HG02884 (cell line): ENCODE measurements around the gene PLP1.
"Not testable (repeated sequence)": the region's sequence is repeated elsewhere in the genome, so short reads cannot be mapped to it uniquely, and the experiment has no call there.

ENCODE experiments used
- ATAC-seq: cut with Tn5 transposase; IDR thresholded peaks from one replicate; pipeline ENCODE4 v1.9.1; 2021; ENCODE audit warnings: mild to moderate bottlenecking, moderate library complexity; ENCODE audit not compliant: unreplicated experiment

Gene PLP1, protein sequence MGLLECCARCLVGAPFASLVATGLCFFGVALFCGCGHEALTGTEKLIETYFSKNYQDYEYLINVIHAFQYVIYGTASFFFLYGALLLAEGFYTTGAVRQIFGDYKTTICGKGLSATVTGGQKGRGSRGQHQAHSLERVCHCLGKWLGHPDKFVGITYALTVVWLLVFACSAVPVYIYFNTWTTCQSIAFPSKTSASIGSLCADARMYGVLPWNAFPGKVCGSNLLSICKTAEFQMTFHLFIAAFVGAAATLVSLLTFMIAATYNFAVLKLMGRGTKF

DNA sequence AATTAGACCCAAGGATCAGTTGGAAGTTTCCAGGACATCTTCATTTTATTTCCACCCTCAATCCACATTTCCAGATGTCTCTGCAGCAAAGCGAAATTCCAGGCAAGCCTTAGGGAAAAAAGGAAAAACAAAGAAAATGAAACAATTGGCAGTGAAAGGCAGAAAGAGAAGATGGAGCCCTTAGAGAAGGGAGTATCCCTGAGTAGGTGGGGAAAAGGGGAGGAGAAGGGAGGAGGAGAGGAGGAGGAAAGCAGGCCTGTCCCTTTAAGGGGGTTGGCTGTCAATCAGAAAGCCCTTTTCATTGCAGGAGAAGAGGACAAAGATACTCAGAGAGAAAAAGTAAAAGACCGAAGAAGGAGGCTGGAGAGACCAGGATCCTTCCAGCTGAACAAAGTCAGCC is at the start of gene PLP1:
PLP1 (plus strand) TSS at position 295 of the 400 bp plus-strand sequence. CDS start 156 bp downstream, outside the sequence.
- ATAC-seq = no peak

DNA sequence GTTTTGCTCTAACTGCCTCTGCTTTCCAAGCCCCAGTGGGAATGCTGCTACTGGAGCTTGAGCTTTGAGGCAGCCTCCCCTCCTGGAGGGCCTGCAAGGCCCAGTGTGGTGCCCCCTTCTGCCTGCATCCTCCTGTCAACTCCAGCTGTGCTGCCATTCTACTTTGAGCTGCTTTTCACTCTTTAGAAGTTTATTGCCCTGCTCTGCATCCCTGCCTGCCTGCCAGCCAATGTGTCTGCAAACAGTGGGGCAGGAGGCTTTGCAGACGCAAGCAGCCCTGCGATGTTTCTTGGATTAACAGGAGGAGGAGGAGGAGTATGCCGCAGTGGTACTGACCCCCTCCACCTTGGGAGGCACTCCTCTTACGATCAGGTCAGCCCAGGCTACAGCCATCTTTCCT is 49.5 kb upstream of the PLP1 start:
- no peak for ATAC-seq

- ATAC-seq = no peak
These were observed 47.6 kb upstream of the PLP1 start for GRCh38 chrX:103729015-103729414.

GRCh38 chrX:103730147-103730795 is 46.4 kb upstream of the PLP1 start:
- no peak for ATAC-seq

DNA sequence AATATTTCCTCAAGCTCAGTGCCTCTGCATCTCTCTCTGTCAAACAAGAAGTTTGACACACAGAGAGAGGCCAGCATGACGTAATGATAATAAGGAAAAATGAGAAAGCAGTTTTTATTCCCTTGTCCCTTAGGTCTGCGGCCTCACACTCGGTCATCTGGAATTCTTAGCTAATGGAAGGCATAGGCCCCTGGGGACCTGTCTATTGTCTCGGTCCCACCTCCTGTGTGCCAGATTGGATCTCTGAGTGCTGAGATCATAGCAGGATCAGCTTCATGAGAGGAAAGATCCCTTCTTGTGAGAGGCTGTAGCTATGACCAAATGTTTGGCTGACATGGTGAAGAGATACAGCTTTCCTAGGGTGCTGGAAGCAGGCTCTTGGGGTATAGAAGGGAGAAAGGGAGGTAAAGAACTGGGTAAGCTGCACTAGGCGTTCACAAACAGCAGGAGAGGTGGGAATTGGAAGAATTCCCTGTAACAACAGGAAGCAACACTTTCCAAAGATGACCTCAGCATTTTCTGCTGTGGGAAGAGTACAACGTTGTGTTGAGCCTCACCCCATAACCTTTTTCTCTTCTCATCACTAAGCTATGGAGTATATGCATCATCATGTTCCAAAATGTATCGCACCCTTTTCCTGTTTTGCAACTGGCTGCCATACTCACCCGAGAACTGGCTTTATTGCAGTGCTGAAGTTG is 45.7 kb upstream of the PLP1 start:
- no peak for ATAC-seq

GRCh38 chrX:103733017-103733416 is 43.6 kb upstream of the PLP1 start:
- ATAC-seq = no peak

GRCh38 chrX:103734125-103734760 is 42.4 kb upstream of the PLP1 start:
- ATAC-seq = no peak

GRCh38 chrX:103737696-103738095 is 38.9 kb upstream of the PLP1 start:
- no peak for ATAC-seq

GRCh38 chrX:103739421-103739820 is 37.2 kb upstream of the PLP1 start:
- no peak for ATAC-seq

DNA sequence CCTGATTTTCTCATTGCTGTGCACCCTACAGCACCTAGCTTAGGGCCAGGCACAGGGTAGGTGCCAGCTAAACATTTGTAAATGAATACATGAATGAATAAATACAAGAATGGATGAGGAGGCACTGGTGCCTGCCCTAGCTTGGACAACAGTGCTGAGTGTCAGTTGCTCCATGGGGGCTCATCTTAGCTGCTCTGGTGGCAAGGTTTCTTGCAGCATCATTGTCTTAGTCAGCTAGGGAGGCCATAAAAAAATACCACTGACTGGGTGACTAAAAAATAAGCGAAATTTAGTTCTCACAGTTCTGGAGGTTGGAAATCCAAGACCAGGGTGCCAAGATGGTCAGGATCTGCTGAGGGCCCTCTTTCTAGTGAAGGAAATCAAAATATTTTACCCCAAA is 34.8 kb upstream of the PLP1 start:
- no peak for ATAC-seq

DNA sequence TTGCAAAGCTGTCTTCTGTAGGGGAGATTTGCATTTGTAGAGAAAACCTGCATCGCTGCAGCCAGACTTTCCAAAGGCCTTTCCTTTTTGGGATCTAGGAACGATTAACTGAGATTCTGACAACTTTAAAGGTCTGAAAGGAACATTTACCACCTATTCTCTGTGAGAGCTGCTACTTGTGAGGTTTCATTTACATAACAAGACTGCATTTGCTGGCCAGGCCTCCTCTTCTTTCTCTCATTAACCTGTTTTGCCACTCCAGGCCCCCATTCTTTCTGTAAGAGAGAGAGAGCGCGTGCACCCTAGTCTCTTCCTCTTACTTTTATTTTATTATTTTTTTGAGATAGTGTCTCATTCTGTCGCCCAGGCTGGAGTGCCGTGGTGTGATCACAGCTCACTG is 34.3 kb upstream of the PLP1 start:
- no peak for ATAC-seq

GRCh38 chrX:103747163-103747562 is 29.5 kb upstream of the PLP1 start:
- no peak for ATAC-seq

GRCh38 chrX:103754401-103754800 is 22.2 kb upstream of the PLP1 start:
- ATAC-seq = no peak

DNA sequence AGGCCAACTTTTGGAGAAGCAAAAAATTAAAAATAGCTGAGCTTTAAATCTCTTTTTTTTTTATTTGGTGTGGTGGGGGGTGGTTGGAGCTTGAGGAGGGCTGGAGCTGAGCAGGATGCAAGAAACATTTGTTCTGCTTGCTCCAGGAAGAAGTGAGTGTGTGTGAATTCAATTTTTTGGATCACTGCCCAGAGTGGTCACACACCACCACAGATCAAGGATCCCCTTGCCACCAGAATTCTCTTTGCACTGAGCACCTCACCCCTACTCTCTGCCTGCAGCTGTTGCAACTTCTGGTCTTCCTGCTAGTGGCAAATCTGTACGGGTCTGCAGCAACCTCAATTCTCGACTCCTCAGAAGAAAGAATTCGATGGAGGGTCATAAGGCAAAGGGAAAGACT is 19.9 kb upstream of the PLP1 start:
- ATAC-seq = no peak

- no peak for ATAC-seq
These were observed 18.1 kb upstream of the PLP1 start for GRCh38 chrX:103758555-103758954.

GRCh38 chrX:103763541-103763940 is 13.1 kb upstream of the PLP1 start:
- ATAC-seq = not testable (repeated sequence)

- not testable (repeated sequence) for ATAC-seq
These were observed 9.7 kb upstream of the PLP1 start for GRCh38 chrX:103766813-103767555.

- no peak for ATAC-seq
These were observed 3.2 kb upstream of the PLP1 start for GRCh38 chrX:103773445-103773844.

- no peak for ATAC-seq
These were observed 2.5 kb upstream of the PLP1 start for GRCh38 chrX:103774070-103774642.

GRCh38 chrX:103779141-103779789 is 2.6 kb downstream of the PLP1 start:
- no peak for ATAC-seq
